GM12864 (cell line): Measurements from ENCODE around the gene FAM98C.
"Not testable (repeated sequence)": the region's sequence is repeated elsewhere in the genome, so short reads cannot be mapped to it uniquely, and the experiment has no call there.

ENCODE experiments used
- DNase-seq: peaks from one replicate; pipeline ENCODE4 v3.0.0-alpha.2; 2011; ENCODE audit warnings: low read depth
- H3K4me3 ChIP-seq: 2 replicates; pipeline ENCODE4 v1.5.1; 2011; ENCODE audit warnings: mild to moderate bottlenecking, low read depth, low read length, control low read depth
- TF ChIP-seq, protein P1 (sequence below): IDR thresholded peaks from 2 replicates; pipeline ENCODE4 v1.5.1; 2011; ENCODE audit warnings: low read depth, mild to moderate bottlenecking, moderate library complexity, low read length, control low read depth, inconsistent platforms; ENCODE audit errors: missing control alignments

Gene FAM98C

DNA sequence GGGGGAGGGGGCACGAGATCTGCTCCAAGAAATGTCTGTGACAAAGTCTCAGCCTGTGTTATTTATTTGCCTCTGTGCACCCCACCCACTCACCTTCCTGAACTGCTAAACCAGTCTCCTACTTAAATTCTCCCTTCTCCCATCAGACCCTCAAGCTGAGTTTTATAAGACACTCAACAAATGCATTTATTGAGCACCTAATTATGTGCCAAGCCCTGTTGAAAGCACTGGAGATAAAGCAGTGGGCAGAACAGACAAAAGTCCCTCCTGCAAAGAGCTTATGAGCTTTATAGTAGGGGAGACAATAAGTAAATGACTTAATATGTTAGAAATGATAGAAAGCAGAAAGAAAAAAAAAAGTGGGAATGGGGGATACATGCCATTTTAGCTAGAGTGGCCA is 3.4 kb upstream of the FAM98C start:
- H3K4me3 ChIP-seq = no peak overlapping the region
- no peak for DNase-seq
- TF ChIP-seq, protein P1, sequence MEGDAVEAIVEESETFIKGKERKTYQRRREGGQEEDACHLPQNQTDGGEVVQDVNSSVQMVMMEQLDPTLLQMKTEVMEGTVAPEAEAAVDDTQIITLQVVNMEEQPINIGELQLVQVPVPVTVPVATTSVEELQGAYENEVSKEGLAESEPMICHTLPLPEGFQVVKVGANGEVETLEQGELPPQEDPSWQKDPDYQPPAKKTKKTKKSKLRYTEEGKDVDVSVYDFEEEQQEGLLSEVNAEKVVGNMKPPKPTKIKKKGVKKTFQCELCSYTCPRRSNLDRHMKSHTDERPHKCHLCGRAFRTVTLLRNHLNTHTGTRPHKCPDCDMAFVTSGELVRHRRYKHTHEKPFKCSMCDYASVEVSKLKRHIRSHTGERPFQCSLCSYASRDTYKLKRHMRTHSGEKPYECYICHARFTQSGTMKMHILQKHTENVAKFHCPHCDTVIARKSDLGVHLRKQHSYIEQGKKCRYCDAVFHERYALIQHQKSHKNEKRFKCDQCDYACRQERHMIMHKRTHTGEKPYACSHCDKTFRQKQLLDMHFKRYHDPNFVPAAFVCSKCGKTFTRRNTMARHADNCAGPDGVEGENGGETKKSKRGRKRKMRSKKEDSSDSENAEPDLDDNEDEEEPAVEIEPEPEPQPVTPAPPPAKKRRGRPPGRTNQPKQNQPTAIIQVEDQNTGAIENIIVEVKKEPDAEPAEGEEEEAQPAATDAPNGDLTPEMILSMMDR = no peak

- TF ChIP-seq, protein P1 = no peak
- DNase-seq = no peak
- no peak overlapping the region for H3K4me3 ChIP-seq
Measured at GRCh38 chr19:38400361-38400760, 2.5 kb upstream of the FAM98C start.

- DNase-seq = no peak
- H3K4me3 ChIP-seq = no peak overlapping the region
- TF ChIP-seq, protein P1 = no peak
Measured at GRCh38 chr19:38401148-38401547, 1.7 kb upstream of the FAM98C start.

DNA sequence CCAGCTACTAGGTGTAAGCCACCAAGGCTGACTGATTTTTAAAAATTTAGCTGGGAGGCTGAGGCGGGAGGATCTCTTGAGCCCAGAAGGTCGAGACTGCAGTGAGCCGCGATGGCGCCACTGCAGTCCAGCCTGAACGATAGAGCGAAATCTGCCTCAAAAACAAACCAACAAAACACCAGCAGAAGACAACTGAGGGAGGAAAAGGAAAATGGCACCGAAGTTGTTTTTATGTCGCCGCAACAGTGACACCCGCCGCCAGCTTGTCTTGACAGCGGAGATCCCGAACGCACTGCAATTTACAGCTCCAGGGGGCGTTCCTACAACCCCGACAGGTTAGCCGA is 298 bp upstream of the FAM98C start:
- TF ChIP-seq, protein P1 = no peak
- DNase-seq = no peak
- peak overlapping the region; percentile 41 for H3K4me3 ChIP-seq

DNA sequence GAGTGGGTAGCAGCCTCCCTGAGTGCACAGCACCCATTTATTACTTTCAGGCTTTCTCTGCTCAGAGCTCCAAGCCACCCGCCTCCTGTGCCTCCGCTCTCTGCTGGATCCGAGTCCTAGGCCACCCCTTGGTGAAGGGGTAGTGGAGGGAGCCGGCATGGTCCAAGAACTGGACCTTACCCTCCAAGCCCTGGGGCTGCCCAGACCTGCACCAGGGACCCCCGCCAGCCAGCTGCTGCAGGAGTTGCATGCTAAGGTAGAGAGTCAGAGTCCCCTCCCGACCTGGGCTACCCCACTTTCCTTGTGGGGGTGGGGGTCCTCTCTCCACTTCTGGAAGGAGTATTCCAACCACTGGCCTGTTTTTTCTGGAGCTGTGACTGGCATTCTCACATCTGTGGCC is 2.0 kb downstream of the FAM98C start:
- no peak for DNase-seq
- TF ChIP-seq, protein P1 = no peak
- H3K4me3 ChIP-seq = no peak overlapping the region

DNA sequence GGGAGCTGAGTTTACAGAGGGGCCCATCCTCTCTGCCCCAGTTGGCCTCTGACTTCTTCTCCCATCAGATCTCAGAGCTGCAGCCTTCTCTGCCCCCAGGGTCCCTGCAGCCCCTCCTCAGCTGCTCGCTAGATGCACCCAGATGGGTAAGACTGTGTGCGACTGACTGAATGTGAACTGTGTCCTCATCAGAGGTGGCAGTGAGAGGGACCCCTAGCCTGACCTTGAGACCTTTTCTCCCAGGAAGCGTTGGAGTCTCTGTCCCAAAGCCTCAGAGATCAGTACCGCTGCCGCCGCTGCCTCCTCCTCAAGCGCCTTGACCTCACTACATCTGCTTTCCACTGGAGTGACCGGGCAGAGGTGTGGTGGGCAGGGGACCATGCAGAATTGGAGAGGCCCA is 2.4 kb downstream of the FAM98C start:
- DNase-seq = no peak
- no peak overlapping the region for H3K4me3 ChIP-seq
- TF ChIP-seq, protein P1 = no peak

DNA sequence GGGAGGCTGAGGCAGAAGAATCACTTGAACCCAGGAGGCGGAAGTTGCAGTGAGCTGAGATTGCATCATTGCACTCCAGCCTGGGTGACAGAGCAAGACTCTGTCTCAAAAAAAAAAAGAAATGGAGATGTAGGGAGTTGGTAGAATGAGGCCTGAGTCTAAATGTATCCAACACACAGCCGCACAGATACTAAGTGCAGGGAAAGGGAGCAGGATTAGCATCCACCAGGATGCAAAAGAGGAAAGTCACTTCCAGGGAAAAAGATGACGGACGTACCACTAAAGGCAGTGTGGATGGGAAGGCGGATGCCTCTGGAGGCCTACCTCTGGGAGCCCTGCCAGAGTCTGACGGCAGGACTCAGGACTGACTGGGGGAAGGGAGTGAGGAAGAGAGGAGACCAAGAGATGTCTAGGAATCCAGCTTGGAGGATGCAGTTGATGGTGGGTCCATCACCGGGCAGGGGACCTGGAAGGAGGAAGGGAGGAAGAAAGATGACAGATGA is 6.8 kb downstream of the FAM98C start:
- DNase-seq = no peak

GRCh38 chr19:38410407-38410806 is 7.5 kb downstream of the FAM98C start:
- DNase-seq, H3K4me3 ChIP-seq: not testable (repeated sequence)

More for the DNA sequence above, 6.8 kb downstream of the FAM98C start:
- H3K4me3 ChIP-seq = no peak overlapping the region
- TF ChIP-seq, protein P1 = no peak
